HG02759 (cell line): ENCODE data around the gene IMPG2.

Experiments used
- ATAC-seq: cut with Tn5 transposase; IDR thresholded peaks from one replicate; pipeline ENCODE4 v1.9.1; 2021; ENCODE audit warnings: mild to moderate bottlenecking, moderate library complexity; ENCODE audit not compliant: unreplicated experiment

IMPG2 gene

GRCh38 chr3:101189176-101189575 is 131.2 kb downstream of the IMPG2 start:
- ATAC-seq: no peak

- no peak for ATAC-seq
Observed at GRCh38 chr3:101185341-101185740, 135.0 kb downstream of the IMPG2 start.

GRCh38 chr3:101184111-101184510 is 136.3 kb downstream of the IMPG2 start:
- ATAC-seq: no peak

- ATAC-seq: no peak
Observed at GRCh38 chr3:101183151-101183550, 137.2 kb downstream of the IMPG2 start.

GRCh38 chr3:101182734-101183133 is 137.6 kb downstream of the IMPG2 start:
- ATAC-seq: no peak

- ATAC-seq: no peak
Observed at GRCh38 chr3:101181801-101182200, 138.6 kb downstream of the IMPG2 start.

- ATAC-seq: no peak
Observed at GRCh38 chr3:101179637-101180036, 140.7 kb downstream of the IMPG2 start.

- ATAC-seq: no peak
Observed at GRCh38 chr3:101177577-101177976, 142.8 kb downstream of the IMPG2 start.
